WTC11 (cell line): ENCODE results near the gene PCED1A. TPM values are rescaled to one million over a fixed set of nuclear protein-coding genes. Genes with fewer than 3 reads are reported as not detected.
A peak's percentile ranks its signal among the peaks of the same experiment; 100 is the strongest.

Experiments used
- ATAC-seq: fragments of 200-7000 bp; cut with Tn5 transposase; 2 replicates; pipeline ENCODE4 v1.10.0; 2021; ENCODE audit warnings: mild to moderate bottlenecking, moderate library complexity
- CTCF ChIA-PET: fragments of 300-600 bp; sonication (Branson Sonifier 250); formaldehyde crosslinking; loops from one replicate; lab custom pipeline; 2021; ENCODE audit warnings: antibody characterized with exemption; lab: Charles Lee
- POLR2A ChIA-PET: fragments of 350-600 bp; sonication (Branson Sonifier 250); formaldehyde crosslinking; loops from one replicate; lab custom pipeline; 2021; ENCODE audit warnings: antibody characterized with exemption; lab: Charles Lee
- DNase-seq: peaks from one replicate; pipeline ENCODE4 v3.0.0; 2021; ENCODE audit warnings: low spot score
- H3K27ac Mint-ChIP-seq: 2 replicates; pipeline ENCODE4 v1.8.0; 2021; ENCODE audit warnings: mixed read lengths
- H3K27me3 Mint-ChIP-seq: 2 replicates; pipeline ENCODE4 v1.8.0; 2021; ENCODE audit warnings: low read depth, mild to moderate bottlenecking, moderate library complexity, mixed read lengths
- H3K36me3 Mint-ChIP-seq: 2 replicates; pipeline ENCODE4 v1.8.0; 2021; ENCODE audit warnings: mixed read lengths
- H3K4me1 Mint-ChIP-seq: 2 replicates; pipeline ENCODE4 v1.8.0; 2022; ENCODE audit warnings: mixed read lengths
- H3K4me3 Mint-ChIP-seq: 2 replicates; pipeline ENCODE4 v1.8.0; 2021; ENCODE audit warnings: mild to moderate bottlenecking, moderate library complexity, mixed read lengths
- H3K9me3 Mint-ChIP-seq: 2 replicates; pipeline ENCODE4 v1.8.0; 2021; ENCODE audit warnings: mixed read lengths
- AR ChIP-seq: fragments of 250-450 bp; sonication (Bioruptor Pico); IDR thresholded peaks from 2 replicates; pipeline ENCODE4 v1.9.0; 2021; ENCODE audit warnings: mild to moderate bottlenecking
- ATF2 ChIP-seq: sonication (generic); formaldehyde crosslinking; IDR thresholded peaks from 2 replicates; pipeline ENCODE4 v1.8.1; 2022; ENCODE audit warnings: low read depth, missing genetic modification reagents, borderline replicate concordance
- CREM ChIP-seq: sonication (generic); formaldehyde crosslinking; IDR thresholded peaks from 2 replicates; pipeline ENCODE4 v1.8.1; 2022; ENCODE audit warnings: mild to moderate bottlenecking, missing genetic modification reagents, moderate library complexity
- E2F1 ChIP-seq: sonication (generic); formaldehyde crosslinking; IDR thresholded peaks from 2 replicates; pipeline ENCODE4 v1.8.0; 2022; ENCODE audit warnings: mild to moderate bottlenecking, missing genetic modification reagents
- E2F4 ChIP-seq: sonication (generic); formaldehyde crosslinking; IDR thresholded peaks from 2 replicates; pipeline ENCODE4 v1.8.1; 2022; ENCODE audit warnings: low read depth, mild to moderate bottlenecking, moderate library complexity, missing genetic modification reagents, borderline replicate concordance
- E2F5 ChIP-seq: sonication (generic); formaldehyde crosslinking; IDR thresholded peaks from 2 replicates; pipeline ENCODE4 v1.8.1; 2022; ENCODE audit warnings: mild to moderate bottlenecking, moderate library complexity, missing genetic modification reagents
- FOXK1 ChIP-seq: sonication (generic); formaldehyde crosslinking; IDR thresholded peaks from 2 replicates; pipeline ENCODE4 v1.8.0; 2022; ENCODE audit warnings: mild to moderate bottlenecking, moderate library complexity, missing genetic modification reagents
- FOXP1 ChIP-seq: sonication (generic); formaldehyde crosslinking; IDR thresholded peaks from 2 replicates; pipeline ENCODE4 v1.8.0; 2022; ENCODE audit warnings: missing genetic modification reagents, mild to moderate bottlenecking, moderate library complexity, borderline replicate concordance
- HMGXB4 ChIP-seq: sonication (generic); formaldehyde crosslinking; IDR thresholded peaks from 2 replicates; pipeline ENCODE4 v1.8.1; 2023; ENCODE audit warnings: mild to moderate bottlenecking, moderate library complexity, missing genetic modification reagents
- MAX ChIP-seq: sonication (generic); formaldehyde crosslinking; IDR thresholded peaks from 2 replicates; pipeline ENCODE4 v1.8.0; 2022; ENCODE audit warnings: mild to moderate bottlenecking, missing genetic modification reagents
- NFATC4 ChIP-seq: fragments of 250-450 bp; sonication (Bioruptor Pico); IDR thresholded peaks from 2 replicates; pipeline ENCODE4 v1.9.0; 2021; ENCODE audit warnings: mild to moderate bottlenecking
- SMAD4 ChIP-seq: sonication (generic); formaldehyde crosslinking; IDR thresholded peaks from 2 replicates; pipeline ENCODE4 v1.8.0; 2022; ENCODE audit warnings: mild to moderate bottlenecking, missing genetic modification reagents
- ZBTB43 ChIP-seq: sonication (generic); formaldehyde crosslinking; IDR thresholded peaks from 2 replicates; pipeline ENCODE4 v1.8.1; 2023; ENCODE audit warnings: mild to moderate bottlenecking, missing genetic modification reagents
- ZMAT4 ChIP-seq: fragments of 250-450 bp; sonication (Bioruptor Pico); IDR thresholded peaks from 2 replicates; pipeline ENCODE4 v1.9.0; 2021; ENCODE audit warnings: mild to moderate bottlenecking
- ZNF396 ChIP-seq: fragments of 250-450 bp; sonication (Bioruptor Pico); IDR thresholded peaks from 2 replicates; pipeline ENCODE4 v1.8.0; 2021; ENCODE audit warnings: mild to moderate bottlenecking, moderate library complexity, borderline replicate concordance
- ZNF423 ChIP-seq: fragments of 250-450 bp; sonication (Bioruptor Pico); IDR thresholded peaks from 2 replicates; pipeline ENCODE4 v2.1.2; 2022; ENCODE audit warnings: mild to moderate bottlenecking, moderate library complexity
- total RNA-seq: library from RNA; stranded (reverse); gene quantifications from 3 replicates; pipeline ENCODE4 v1.2.3, GENCODE V29; 2021

PCED1A gene
- total RNA-seq, 1 experiment from 2014 or later, result 19.7 TPM

GRCh38 chr20:2799271-2799670 lies 41.2 kb downstream of the PCED1A start:
- Mint-ChIP-seq H3K27me3 (peaks cover 43% of the 10 kb centered on the region), H3K4me1 (peaks cover 26% of the 10 kb centered on the region), H3K9me3 (no peaks in the 10 kb centered on the region), H3K36me3 (peaks cover 22% of the 10 kb centered on the region)
- ChIA-PET POLR2A (interaction anchor here (0.6 to 0.9 kb wide), 3 partner anchors 9 to 78 kb away, joined by 3 to 13 read pairs (median 4); no protein-coding TSS in a partner anchor), CTCF (interaction anchor here (0.7 to 4.5 kb wide), 9 partner anchors 9 to 67 kb away, joined by 3 to 24 read pairs (median 3); partner anchors contain the start of gene TMEM239)
- ATAC-seq (no peak), DNase-seq (no peak)
- TF ChIP-seq MAX (CRISPR knock-in tag), result peak; percentile 43; the same call in 1 of the 2 replicates
- no peak for TF ChIP-seq ZBTB43 (CRISPR knock-in tag)
- TF ChIP-seq E2F4 (CRISPR knock-in tag), result no peak
- TF ChIP-seq AR (CRISPR knock-in tag), result no peak
- TF ChIP-seq ZNF423 (CRISPR knock-in tag), result no peak
- no peak for TF ChIP-seq ATF2
- TF ChIP-seq E2F1 (CRISPR knock-in tag), result peak; percentile 44; the same call in 1 of the 2 replicates
- 0 out of 2 replicates have a peak, but pooled peaks have one; percentile 20 for TF ChIP-seq SMAD4 (CRISPR knock-in tag)
- TF ChIP-seq CREM, result no peak
- TF ChIP-seq, all 79 proteins: peak for 3
- Mint-ChIP-seq H3K27ac (no peak overlapping the region), H3K4me3 (peak overlapping the region; percentile 95)

GRCh38 chr20:2798814-2799213 lies 41.6 kb downstream of the PCED1A start:
- Mint-ChIP-seq H3K27ac (no peak overlapping the region), H3K36me3 (peaks cover 22% of the 10 kb centered on the region), H3K4me3 (peak overlapping the region; percentile 95), H3K27me3 (peaks cover 38% of the 10 kb centered on the region), H3K9me3 (no peaks in the 10 kb centered on the region), H3K4me1 (peaks cover 25% of the 10 kb centered on the region)
- peak; percentile 61 for TF ChIP-seq ZNF423 (CRISPR knock-in tag)
- TF ChIP-seq NFATC4 (CRISPR knock-in tag), result no peak
- ATAC-seq, result 0 out of 2 replicates have a peak, but pooled peaks have one; percentile 2
- DNase-seq, result no peak
- ChIA-PET POLR2A (interaction anchor here (0.6 to 0.9 kb wide), 3 partner anchors 9 to 78 kb away, joined by 3 to 13 read pairs (median 4); no protein-coding TSS in a partner anchor), CTCF (interaction anchor here (0.7 to 4.5 kb wide), 8 partner anchors 8 to 53 kb away, joined by 3 to 24 read pairs (median 4); partner anchors contain the start of gene TMEM239)

- ATAC-seq (no peak), DNase-seq (no peak)
- H3K4me1 Mint-ChIP-seq, result peaks cover 25% of the 10 kb centered on the region
- no peaks in the 10 kb centered on the region for H3K9me3 Mint-ChIP-seq
- peaks cover 32% of the 10 kb centered on the region for H3K27me3 Mint-ChIP-seq
- ChIA-PET POLR2A (no interaction called here), CTCF (interaction anchor here (1.1 to 4.5 kb wide), 5 partner anchors 8 to 54 kb away, joined by 3 to 24 read pairs (median 5); no protein-coding TSS in a partner anchor)
- H3K4me3 Mint-ChIP-seq, result no peak overlapping the region
- no peak overlapping the region for H3K27ac Mint-ChIP-seq
- H3K36me3 Mint-ChIP-seq, result peaks cover 22% of the 10 kb centered on the region
- no peak for TF ChIP-seq HMGXB4 (CRISPR knock-in tag)
- no peak for TF ChIP-seq FOXP1 (CRISPR knock-in tag)
- no peak for TF ChIP-seq ZMAT4 (CRISPR knock-in tag)
- no peak for TF ChIP-seq E2F5 (CRISPR knock-in tag)
- TF ChIP-seq ZNF396, result no peak
- TF ChIP-seq FOXK1, result no peak
These were observed 42.2 kb downstream of the PCED1A start for GRCh38 chr20:2798095-2798805.
